MCF 10A (cell line): ENCODE results near the gene FLVCR1. TPM values are rescaled to one million over a fixed set of nuclear protein-coding genes. Genes with fewer than 3 reads are reported as not detected.

Experiments used
- BruUV-seq: library from RNA; stranded (reverse); fragments of 400-500 nt; replicated peaks from 2 replicates; lab custom pipeline; 2021; lab: Mats Ljungman, UMichigan
- CTCF ChIA-PET: fragments of 300-600 bp; sonication (Branson Sonifier 250); formaldehyde crosslinking; extraction: SDS; loops from one replicate; lab custom pipeline; 2021; ENCODE audit warnings: antibody characterized with exemption, inconsistent platforms; lab: Yijun Ruan, JAX
- POLR2A ChIA-PET: fragments of 300-600, 350-650 bp; sonication (Branson Sonifier 250); formaldehyde crosslinking; extraction: SDS; loops from one replicate; lab custom pipeline; 2020; ENCODE audit warnings: antibody characterized with exemption, inconsistent platforms; lab: Yijun Ruan, JAX
- DNase-seq: peaks from one replicate; pipeline ENCODE4 v3.0.0-alpha.2; 2018; ENCODE audit not compliant: unreplicated experiment
- H3K27ac Mint-ChIP-seq: one replicate; pipeline ENCODE4 v1.8.0; 2022; ENCODE audit warnings: mild to moderate bottlenecking, low read depth, mixed read lengths; ENCODE audit not compliant: unreplicated experiment
- H3K27me3 Mint-ChIP-seq: one replicate; pipeline ENCODE4 v1.8.0; 2022; ENCODE audit warnings: mixed read lengths; ENCODE audit not compliant: insufficient read depth, unreplicated experiment
- H3K36me3 Mint-ChIP-seq: one replicate; pipeline ENCODE4 v1.8.0; 2022; ENCODE audit warnings: mild to moderate bottlenecking, moderate library complexity, mixed read lengths; ENCODE audit not compliant: insufficient read depth, unreplicated experiment
- H3K4me1 Mint-ChIP-seq: one replicate; pipeline ENCODE4 v1.8.0; 2022; ENCODE audit warnings: mixed read lengths; ENCODE audit not compliant: insufficient read depth, unreplicated experiment
- H3K4me3 Mint-ChIP-seq: one replicate; pipeline ENCODE4 v1.8.0; 2022; ENCODE audit warnings: mild to moderate bottlenecking, moderate library complexity, mixed read lengths; ENCODE audit not compliant: unreplicated experiment
- H3K9me3 Mint-ChIP-seq: one replicate; pipeline ENCODE4 v1.8.0; 2022; ENCODE audit warnings: mixed read lengths; ENCODE audit not compliant: unreplicated experiment
- intact Hi-C: fragments of 100-400 bp; cut with micrococcal nuclease; formaldehyde crosslinking; loops from 2 replicates; pipeline ENCODE4 v1.14.1; 2022
- total RNA-seq: library from RNA; stranded (reverse); gene quantifications from 2 replicates; pipeline ENCODE4 v1.2.3, GENCODE V29; 2022
- TF ChIP-seq, protein P1 (sequence below): fragments of 200-600 bp; IDR thresholded peaks from one replicate; pipeline ENCODE4 v1.8.0; 2022; ENCODE audit warnings: antibody characterized with exemption, mild to moderate bottlenecking; ENCODE audit not compliant: unreplicated experiment

FLVCR1 gene
- total RNA-seq, 1 experiment from 2014 or later = 16.5 TPM

GRCh38 chr1:212879947-212880690, 22.0 kb downstream of the FLVCR1 start:
- POLR2A ChIA-PET = interaction anchor here (0.6 to 1.2 kb wide), 5 partner anchors 10 to 567 kb away, joined by 3 to 6 read pairs (median 3); partner anchors contain the start of gene FLVCR1
- no peaks in the 10 kb centered on the region for H3K9me3 Mint-ChIP-seq
- no TSS peak for BruUV-seq
- H3K27me3 Mint-ChIP-seq = no peaks in the 10 kb centered on the region
- intact Hi-C loops = no loop called here
- H3K36me3 Mint-ChIP-seq = peaks cover 70% of the 10 kb centered on the region
- no peak overlapping the region for H3K4me3 Mint-ChIP-seq
- peaks cover 5% of the 10 kb centered on the region for H3K4me1 Mint-ChIP-seq
- TF ChIP-seq, protein P1, sequence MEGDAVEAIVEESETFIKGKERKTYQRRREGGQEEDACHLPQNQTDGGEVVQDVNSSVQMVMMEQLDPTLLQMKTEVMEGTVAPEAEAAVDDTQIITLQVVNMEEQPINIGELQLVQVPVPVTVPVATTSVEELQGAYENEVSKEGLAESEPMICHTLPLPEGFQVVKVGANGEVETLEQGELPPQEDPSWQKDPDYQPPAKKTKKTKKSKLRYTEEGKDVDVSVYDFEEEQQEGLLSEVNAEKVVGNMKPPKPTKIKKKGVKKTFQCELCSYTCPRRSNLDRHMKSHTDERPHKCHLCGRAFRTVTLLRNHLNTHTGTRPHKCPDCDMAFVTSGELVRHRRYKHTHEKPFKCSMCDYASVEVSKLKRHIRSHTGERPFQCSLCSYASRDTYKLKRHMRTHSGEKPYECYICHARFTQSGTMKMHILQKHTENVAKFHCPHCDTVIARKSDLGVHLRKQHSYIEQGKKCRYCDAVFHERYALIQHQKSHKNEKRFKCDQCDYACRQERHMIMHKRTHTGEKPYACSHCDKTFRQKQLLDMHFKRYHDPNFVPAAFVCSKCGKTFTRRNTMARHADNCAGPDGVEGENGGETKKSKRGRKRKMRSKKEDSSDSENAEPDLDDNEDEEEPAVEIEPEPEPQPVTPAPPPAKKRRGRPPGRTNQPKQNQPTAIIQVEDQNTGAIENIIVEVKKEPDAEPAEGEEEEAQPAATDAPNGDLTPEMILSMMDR = no peak
- H3K27ac Mint-ChIP-seq = peak overlapping the region; percentile 8
- CTCF ChIA-PET = interaction anchor here (0.7 to 1.1 kb wide), 3 partner anchors 20 to 115 kb away, joined by 3 read pairs; no protein-coding TSS in a partner anchor
- DNase-seq = no peak

DNA sequence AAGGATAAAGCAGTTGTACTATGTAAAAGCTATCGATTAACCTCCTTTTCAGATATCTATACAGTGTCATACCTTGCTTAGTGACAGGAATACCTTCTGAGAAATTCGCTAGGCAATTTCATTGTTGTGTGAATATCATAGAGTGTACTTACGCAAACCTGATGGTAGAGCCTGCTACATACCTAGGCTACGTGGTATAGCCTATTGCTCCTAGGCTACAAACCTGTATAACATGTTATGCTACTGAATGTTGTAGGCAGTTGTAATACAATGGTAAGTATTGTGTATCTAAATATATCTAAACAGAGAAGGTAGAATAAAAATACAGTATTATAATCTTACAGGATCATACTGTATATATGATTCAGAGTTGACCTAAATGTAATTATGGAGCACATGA, 26.5 kb downstream of the FLVCR1 start:
- intact Hi-C loops = no loop called here

DNA sequence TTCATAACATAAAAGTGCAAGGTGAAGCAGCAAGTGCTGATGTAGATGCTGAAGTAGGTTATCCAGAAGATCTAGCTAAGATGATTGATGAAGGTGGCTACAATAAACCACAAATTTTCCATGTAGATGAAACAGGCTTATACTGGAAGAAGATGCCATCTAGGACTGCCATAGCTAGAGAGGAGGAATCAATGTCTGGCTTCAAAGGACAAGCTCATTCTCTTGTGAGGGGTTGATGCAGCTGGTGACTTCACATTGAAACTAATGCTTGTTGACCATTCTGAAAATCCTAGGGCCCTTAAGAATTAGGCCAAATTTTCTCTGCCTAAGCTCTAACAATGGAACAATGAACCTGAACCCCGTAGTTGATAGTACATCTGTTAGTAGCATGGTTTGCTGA, 34.0 kb downstream of the FLVCR1 start:
- H3K4me3 Mint-ChIP-seq = no peak overlapping the region
- ChIA-PET CTCF (interaction anchor here (0.7 to 1.0 kb wide), 3 partner anchors 13 to 43 kb away, joined by 3 read pairs; no protein-coding TSS in a partner anchor), POLR2A (interaction anchor here (0.6 to 1.4 kb wide), 4 partner anchors 15 to 67 kb away, joined by 3 to 6 read pairs (median 4); partner anchors contain the start of gene FLVCR1)
- TF ChIP-seq, protein P1 = no peak
- no peaks in the 10 kb centered on the region for H3K27me3 Mint-ChIP-seq
- no peak for DNase-seq
- intact Hi-C loops = no loop called here
- H3K27ac Mint-ChIP-seq = no peak overlapping the region
- H3K4me1 Mint-ChIP-seq = no peaks in the 10 kb centered on the region
- peaks cover 98% of the 10 kb centered on the region for H3K36me3 Mint-ChIP-seq
- H3K9me3 Mint-ChIP-seq = no peaks in the 10 kb centered on the region
- BruUV-seq = no TSS peak

More for the DNA sequence above, 26.5 kb downstream of the FLVCR1 start:
- no peak overlapping the region for H3K4me3 Mint-ChIP-seq
- H3K27me3 Mint-ChIP-seq = no peaks in the 10 kb centered on the region
- H3K9me3 Mint-ChIP-seq = no peaks in the 10 kb centered on the region
- peak overlapping the region; percentile 12 for H3K27ac Mint-ChIP-seq
- no TSS peak for BruUV-seq
- DNase-seq = no peak
- H3K4me1 Mint-ChIP-seq = no peaks in the 10 kb centered on the region
- TF ChIP-seq, protein P1 = no peak
- POLR2A ChIA-PET = interaction anchor here (1.2 kb wide), 1 partner anchor 16 kb away, joined by 3 read pairs; no protein-coding TSS in a partner anchor
- CTCF ChIA-PET = no interaction called here
- H3K36me3 Mint-ChIP-seq = peaks cover 73% of the 10 kb centered on the region

GRCh38 chr1:212899845-212900244, 41.8 kb downstream of the FLVCR1 start:
- Mint-ChIP-seq H3K4me1 (no peaks in the 10 kb centered on the region), H3K27ac (no peak overlapping the region), H3K36me3 (peaks cover 58% of the 10 kb centered on the region), H3K9me3 (peaks cover 40% of the 10 kb centered on the region), H3K27me3 (no peaks in the 10 kb centered on the region), H3K4me3 (no peak overlapping the region)
- no TSS peak for BruUV-seq
- intact Hi-C loops = no loop called here
- TF ChIP-seq, protein P1 = no peak
- POLR2A ChIA-PET = interaction anchor here (0.7 to 2.2 kb wide), 3 partner anchors 18 to 42 kb away, joined by 3 to 9 read pairs (median 4); partner anchors contain the start of gene FLVCR1
- CTCF ChIA-PET = interaction anchor here (0.6 to 1.9 kb wide), 4 partner anchors 16 to 1003 kb away, joined by 3 to 5 read pairs (median 3); no protein-coding TSS in a partner anchor
- DNase-seq = no peak
